Psoas muscle (tissue), 8 donors: Measurements from ENCODE around the gene LY6G6C. TPM values are rescaled to one million over a fixed set of nuclear protein-coding genes. Genes with fewer than 3 reads are reported as not detected.
"Not testable (repeated sequence)": the region's sequence is repeated elsewhere in the genome, so short reads cannot be mapped to it uniquely, and the experiment has no call there.

ENCODE experiments used
- ATAC-seq, 4 donors: fragments of 200-7000 bp; cut with Tn5 transposase; one replicate each; pipeline ENCODE4 v1.9.1; 2020; ENCODE audit warnings: moderate library complexity in 3 of 4, mild to moderate bottlenecking in 2 of 4
- DNase-seq, 2 donors: peaks; one replicate each; pipeline ENCODE4 v3.0.0-alpha.2; 2020
- H3K27ac ChIP-seq: fragments of 200-600 bp; one replicate; pipeline ENCODE4 v1.8.0; 2022
- H3K27me3 ChIP-seq, 3 donors: fragments of 200-600 bp in 1 of 3; one replicate each; pipeline versions ENCODE4 v1.6.1 to v1.8.0; 2013 to 2022; ENCODE audit warnings: low read length in 2 of 3, mild to moderate bottlenecking in 2 of 3, moderate library complexity in 1 of 3; ENCODE audit not compliant: insufficient read depth in 3 of 3
- H3K36me3 ChIP-seq, 2 donors: fragments of 200-600 bp in 1 of 2; one replicate each; pipeline versions ENCODE4 v1.6.1 to v1.8.0; 2013 to 2022; ENCODE audit warnings: low read depth in 1 of 2, mild to moderate bottlenecking in 1 of 2, moderate library complexity in 1 of 2; ENCODE audit not compliant: insufficient read depth in 1 of 2
- H3K4me1 ChIP-seq: fragments of 200-600 bp; one replicate; pipeline ENCODE4 v1.8.0; 2022
- H3K4me3 ChIP-seq: fragments of 200-600 bp; one replicate; pipeline ENCODE4 v1.8.0; 2022; ENCODE audit warnings: mild to moderate bottlenecking
- H3K9me3 ChIP-seq: fragments of 200-600 bp; one replicate; pipeline ENCODE4 v1.8.0; 2022
- CTCF ChIP-seq: fragments of 200-600 bp; IDR thresholded peaks from one replicate; pipeline ENCODE4 v1.8.0; 2022; ENCODE audit warnings: antibody characterized with exemption
- WGBS, 3 donors: extraction: QIAGEN DNeasy Blood & Tissue Kit; methylation state at CpG; one replicate each; pipeline versions ENCODE4 v1.1.6 to v1.1.7; 2013; 5-methylcytosine and 5-hydroxymethylcytosine counted together
- intact Hi-C, 2 donors: fragments of 100-400 bp; cut with DNase I; formaldehyde crosslinking; loops; one replicate each; pipeline versions ENCODE4 v1.11.0 to v1.14.2; 2022
- polyA plus RNA-seq, 3 donors: library from polyadenylated mRNA; stranded (reverse); fragments of 200-250 nt; gene quantifications; one replicate each; pipeline ENCODE4 v1.2.3, GENCODE V29; 2013
- total RNA-seq, 4 donors: library from RNA; stranded (reverse); fragmentation: NEBNext Ultra II Directional in 2 of 4; extraction: Animal tissue kit (Norgen Biotek cat#: 25700) in 2 of 4; gene quantifications; one replicate each; pipeline versions ENCODE4 v1.2.1 to v1.2.4, GENCODE V29; 2021 to 2023
- donor health status: healthy with polysubstance abuse.
- donor health status: DM: no; HTN: no; CAD: no; lungs with moderate emphysema.
- donor health status: Bipolar disorder and iron deficiency.
- donor health status: healthy.
- donor health status: DM: yes; HTN: yes; CAD: no.
- donor health status: DM: no; HTN: no; CAD: no.
- donor health status: DM: no; HTN: no; CAD: no.
- donor health status: DM: yes; HTN: yes; CAD: no.

LY6G6C gene
- total and polyA plus RNA-seq, 7 donors, result not detected

GRCh38 chr6:31710523-31711219, 10.9 kb downstream of the LY6G6C start:
- H3K27me3 ChIP-seq, result no peaks in the 10 kb centered on the region
- intact Hi-C loops, result no loop called here
- DNase-seq (no peak), ATAC-seq (no peak)
- no peaks in the 10 kb centered on the region for H3K4me1 ChIP-seq
- no peak for TF ChIP-seq CTCF
- no peaks in the 10 kb centered on the region for H3K36me3 ChIP-seq
- H3K4me3 ChIP-seq, result no peak overlapping the region
- no peak overlapping the region for H3K27ac ChIP-seq
- 49 to 61% (median 57%) methylated on average over 5 of the region's 5 CpGs for WGBS, 3 donors
- no peaks in the 10 kb centered on the region for H3K9me3 ChIP-seq

- 91 to 94% (median 91%) methylated on average over 11 of the region's 11 CpGs for WGBS, 3 donors
- ATAC-seq, H3K27ac ChIP-seq, H3K4me1 ChIP-seq, H3K27me3 ChIP-seq, H3K9me3 ChIP-seq, DNase-seq, intact Hi-C loops, H3K36me3 ChIP-seq, H3K4me3 ChIP-seq: not testable (repeated sequence)
These were observed 12.4 kb downstream of the LY6G6C start for GRCh38 chr6:31709157-31709556.

GRCh38 chr6:31708224-31708623, 13.3 kb downstream of the LY6G6C start:
- no peaks in the 10 kb centered on the region for H3K36me3 ChIP-seq
- H3K9me3 ChIP-seq, result no peaks in the 10 kb centered on the region
- DNase-seq (no peak), ATAC-seq (no peak)
- 91 to 97% (median 95%) methylated on average over 3 of the region's 3 CpGs for WGBS, 3 donors
- intact Hi-C loops, result no loop called here
- no peak overlapping the region for H3K4me3 ChIP-seq
- H3K27ac ChIP-seq, result no peak overlapping the region
- TF ChIP-seq CTCF, result no peak
- H3K4me1 ChIP-seq, result peaks cover 5% of the 10 kb centered on the region
- no peaks in the 10 kb centered on the region for H3K27me3 ChIP-seq

- Histone ChIP-seq H3K27ac (no peak overlapping the region), H3K9me3 (no peaks in the 10 kb centered on the region), H3K4me3 (no peak overlapping the region), H3K27me3 (no peaks in the 10 kb centered on the region), H3K36me3 (no peaks in the 10 kb centered on the region), H3K4me1 (peaks cover 5% of the 10 kb centered on the region)
- no peak for DNase-seq
- ATAC-seq, result no peak
- no peak for TF ChIP-seq CTCF
- intact Hi-C loops, result no loop called here
- 82 to 89% (median 88%) methylated on average over 10 of the region's 10 CpGs for WGBS, 3 donors
These were observed 13.8 kb downstream of the LY6G6C start for GRCh38 chr6:31707701-31708100.

- intact Hi-C loops, result no loop called here
- Histone ChIP-seq H3K9me3 (no peaks in the 10 kb centered on the region), H3K4me1 (peaks cover 12% of the 10 kb centered on the region), H3K36me3 (no peaks in the 10 kb centered on the region), H3K4me3 (no peak within 1 kb of the TSS), H3K27ac (no peak within 1 kb of the TSS), H3K27me3 (no peaks in the 10 kb centered on the region)
- 32 to 57% (median 46%) methylated on average over 3 of the region's 3 CpGs for WGBS, 3 donors
- no peak for TF ChIP-seq CTCF
- no peak for ATAC-seq
- DNase-seq, result no peak
These were observed 14.9 kb downstream of the LY6G6C start, which contains the start of gene LY6G6F for GRCh38 chr6:31706599-31706998. Gene LY6G6F, plus strand, starts transcription at chr6:31706866. Its CDS starts 41 bp downstream, at chr6:31706907.
